NCI-H82 treated with DMSO at 0.1 percent for 48 hours (cell line): ENCODE results near the gene C5AR2.
"Not testable (repeated sequence)": the region's sequence is repeated elsewhere in the genome, so short reads cannot be mapped to it uniquely, and the experiment has no call there.

Source experiments
- DNase-seq: peaks from one replicate; lab custom pipeline; 2025; ENCODE audit not compliant: unreplicated experiment; lab: John Stamatoyannopoulos, UW

The C5AR2 gene

GRCh38 chr19:47331931-47332547 lies at the start of gene C5AR2:
TSS of gene C5AR2 (plus strand) at chr19:47332175. CDS start at chr19:47340800, 8,625 bp downstream.
- DNase-seq, result no peak

- DNase-seq, result no peak
Observed at GRCh38 chr19:47283405-47284059, 48.4 kb upstream of the C5AR2 start.

GRCh38 chr19:47284324-47284899 lies 47.6 kb upstream of the C5AR2 start:
- peak; percentile 57 for DNase-seq

GRCh38 chr19:47296036-47296435 lies 35.9 kb upstream of the C5AR2 start:
- peak; percentile 59 for DNase-seq

GRCh38 chr19:47300867-47301266 lies 31.1 kb upstream of the C5AR2 start:
- not testable (repeated sequence) for DNase-seq

GRCh38 chr19:47302249-47302648 lies 29.7 kb upstream of the C5AR2 start:
- DNase-seq, result no peak

- no peak for DNase-seq
Observed at GRCh38 chr19:47303966-47304365, 28.0 kb upstream of the C5AR2 start.

- DNase-seq, result peak; percentile 41
Observed at GRCh38 chr19:47305309-47305751, 26.6 kb upstream of the C5AR2 start.

- no peak for DNase-seq
Observed at GRCh38 chr19:47306303-47306702, 25.7 kb upstream of the C5AR2 start.

GRCh38 chr19:47309038-47309437 lies 22.9 kb upstream of the C5AR2 start:
- DNase-seq, result no peak

GRCh38 chr19:47309608-47310007 lies 22.4 kb upstream of the C5AR2 start, which contains the start of gene C5AR1:
TSS of gene C5AR1 (plus strand) at chr19:47309861. CDS start at chr19:47309896, 35 bp downstream.
- DNase-seq, result no peak

GRCh38 chr19:47310323-47310722 lies 21.7 kb upstream of the C5AR2 start:
- no peak for DNase-seq

- DNase-seq, result no peak
Observed at GRCh38 chr19:47310819-47311218, 21.2 kb upstream of the C5AR2 start.

GRCh38 chr19:47312366-47313006 lies 19.5 kb upstream of the C5AR2 start:
- no peak for DNase-seq

- DNase-seq, result no peak
Observed at GRCh38 chr19:47313754-47314295, 18.1 kb upstream of the C5AR2 start.

GRCh38 chr19:47315125-47315821 lies 16.7 kb upstream of the C5AR2 start:
- DNase-seq, result no peak

- DNase-seq, result no peak
Observed at GRCh38 chr19:47316513-47316912, 15.5 kb upstream of the C5AR2 start.

- DNase-seq, result no peak
Observed at GRCh38 chr19:47319923-47320871, 11.8 kb upstream of the C5AR2 start.

GRCh38 chr19:47321630-47322029 lies 10.3 kb upstream of the C5AR2 start:
- DNase-seq, result no peak

GRCh38 chr19:47322058-47322457 lies 9.9 kb upstream of the C5AR2 start:
- DNase-seq, result no peak
